Endothelial cell of umbilical vein (primary cell): ENCODE data around the gene TMEM51. TPM values are rescaled to one million over a fixed set of nuclear protein-coding genes. Genes with fewer than 3 reads are reported as not detected.

Experiments
- BruUV-seq: library from RNA; stranded (reverse); fragments of 400-500 nt; replicated peaks from 2 replicates; lab custom pipeline; 2021; lab: Mats Ljungman, UMichigan
- CTCF ChIA-PET: fragments of 300-600, 350-600 bp; sonication (Branson Sonifier 250); formaldehyde crosslinking; loops from one replicate; lab custom pipeline; 2021; ENCODE audit warnings: antibody characterized with exemption, inconsistent platforms; lab: Charles Lee
- POLR2A ChIA-PET: fragments of 300-600, 350-600 bp; sonication (Branson Sonifier 250); formaldehyde crosslinking; loops from one replicate; lab custom pipeline; 2021; ENCODE audit warnings: antibody characterized with exemption, inconsistent platforms; lab: Charles Lee
- DNase-seq: peaks from one replicate; pipeline ENCODE4 v3.0.0-alpha.2; 2011; ENCODE audit warnings: low read depth, low spot score
- FAIRE-seq: peaks from 2 replicates; lab custom pipeline; 2011; peaks lifted over from hg19 to GRCh38; lab: Jason Lieb, UNC
- H2AFZ ChIP-seq: 2 replicates; pipeline ENCODE4 v1.6.0; 2012; ENCODE audit warnings: low read depth, low read length, control low read depth, inconsistent platforms
- H3K27ac ChIP-seq: 2 replicates; pipeline ENCODE4 v1.5.1; 2011; ENCODE audit warnings: low read depth, mild to moderate bottlenecking, control low read depth, low read length, moderate library complexity; ENCODE audit not compliant: insufficient read depth
- H3K27me3 ChIP-seq, 2 experiments: 2 replicates each; pipeline versions ENCODE4 v1.6.0 to v1.6.1; 2011; ENCODE audit warnings: low read length in 2 of 2, mixed read lengths in 1 of 2; ENCODE audit not compliant: control insufficient read depth in 2 of 2, insufficient read depth in 2 of 2
- H3K36me3 ChIP-seq, 2 experiments: 2 replicates in 1 of 2; 3 replicates in 1 of 2; pipeline ENCODE4 v1.5.1; 2011; ENCODE audit warnings: low read length in 2 of 2, mild to moderate bottlenecking in 1 of 2, moderate library complexity in 1 of 2; ENCODE audit not compliant: control insufficient read depth in 2 of 2, insufficient read depth in 2 of 2; ENCODE audit errors: extremely low read depth in 1 of 2
- H3K4me1 ChIP-seq: 3 replicates; pipeline ENCODE4 v1.5.1; 2011; ENCODE audit warnings: mild to moderate bottlenecking, low read length; ENCODE audit not compliant: control insufficient read depth, insufficient read depth; ENCODE audit errors: extremely low read depth
- H3K4me2 ChIP-seq: 2 replicates; pipeline ENCODE4 v1.6.1; 2011; ENCODE audit warnings: low read length, control low read depth, mixed read lengths; ENCODE audit not compliant: insufficient read depth
- H3K4me3 ChIP-seq, 3 experiments: fragments of 200-600 bp in 1 of 3; sonication (generic), shearing (Covaris generic) in 1 of 3; replicated peaks in 1 of 3; 2 replicates each; pipeline ENCODE4 v1.5.1; 2011 to 2016; ENCODE audit warnings: control low read depth in 3 of 3, low read length in 3 of 3, mild to moderate bottlenecking in 2 of 3, inconsistent platforms in 1 of 3, low read depth in 1 of 3, moderate library complexity in 1 of 3; ENCODE audit not compliant: insufficient read depth in 1 of 3
- H3K79me2 ChIP-seq: 2 replicates; pipeline ENCODE4 v1.6.0; 2012; ENCODE audit warnings: low read length, inconsistent platforms; ENCODE audit not compliant: control insufficient read depth, insufficient read depth
- H3K9ac ChIP-seq: replicated peaks from 2 replicates; pipeline ENCODE3; 2011; ENCODE audit warnings: low read length, control low read depth; ENCODE audit not compliant: insufficient read depth; ENCODE audit errors: extremely low read depth
- H3K9me1 ChIP-seq: replicated peaks from 3 replicates; pipeline ENCODE4 v1.6.0; 2011; ENCODE audit warnings: mild to moderate bottlenecking, low read length; ENCODE audit not compliant: control insufficient read depth, insufficient read depth; ENCODE audit errors: extremely low read depth
- H3K9me3 ChIP-seq: replicated peaks from 2 replicates; pipeline ENCODE4 v1.5.1; 2012; ENCODE audit warnings: low read length, inconsistent platforms; ENCODE audit not compliant: control insufficient read depth, insufficient read depth
- H4K20me1 ChIP-seq: replicated peaks from 2 replicates; pipeline ENCODE3; 2011; ENCODE audit warnings: mild to moderate bottlenecking, low read length; ENCODE audit not compliant: control insufficient read depth, insufficient read depth; ENCODE audit errors: extremely low read depth
- EZH2 ChIP-seq: IDR thresholded peaks from 2 replicates; pipeline ENCODE4 v1.6.1; 2012; ENCODE audit warnings: borderline replicate concordance, low read depth, mild to moderate bottlenecking, moderate library complexity, low read length, inconsistent platforms; ENCODE audit not compliant: severe bottlenecking
- FOS ChIP-seq: IDR thresholded peaks from 2 replicates; pipeline ENCODE4 v1.6.1; 2011; ENCODE audit warnings: mild to moderate bottlenecking, low read length, moderate library complexity, borderline replicate concordance; ENCODE audit not compliant: insufficient read depth
- GATA2 ChIP-seq: IDR thresholded peaks from 2 replicates; pipeline ENCODE4 v1.7.0; 2011; ENCODE audit warnings: low read depth, mild to moderate bottlenecking, moderate library complexity, mixed read lengths, low read length; ENCODE audit not compliant: insufficient read length, insufficient read depth
- JUN ChIP-seq: IDR thresholded peaks from 2 replicates; pipeline ENCODE4 v1.6.1; 2011; ENCODE audit warnings: borderline replicate concordance, low read depth; ENCODE audit not compliant: insufficient read length, insufficient read depth
- MAX ChIP-seq: IDR thresholded peaks from 2 replicates; pipeline ENCODE4 v1.6.1; 2011; ENCODE audit not compliant: insufficient read depth, insufficient read length
- MYC ChIP-seq: IDR thresholded peaks from one replicate; pipeline ENCODE4 v1.6.1; 2011; ENCODE audit warnings: mild to moderate bottlenecking, low read depth, low read length
- POLR2A ChIP-seq: IDR thresholded peaks from 2 replicates; pipeline ENCODE4 v1.6.1; 2012; ENCODE audit warnings: low read depth, mild to moderate bottlenecking, control low read depth, low read length
- POLR2AphosphoS5 ChIP-seq: IDR thresholded peaks from 2 replicates; pipeline ENCODE4 v1.6.1; 2012; ENCODE audit warnings: low read depth, mild to moderate bottlenecking, control low read depth, low read length, moderate library complexity; ENCODE audit not compliant: insufficient read depth
- dilution Hi-C: fragments of 300-500 bp; cut with MboI; formaldehyde crosslinking; loops from one replicate; pipeline ENCODE4 v1.15.0; 2019; ENCODE audit warnings: low sequenced_read_pairs; ENCODE audit not compliant: extremely low pct_ligation_motif_present
- intact Hi-C: fragments of 100-400 bp; cut with micrococcal nuclease; formaldehyde crosslinking; loops from one replicate; pipeline ENCODE4 v1.10.0; 2022
- polyA plus RNA-seq, 4 experiments: library from polyadenylated mRNA; depleted of rRNA in 3 of 4; stranded (reverse) in 3 of 4; unstranded in 1 of 4; fragments of >200 nt; gene quantifications; 2 replicates each; pipeline versions ENCODE4 v1.2.1 to v1.2.3, GENCODE V29; 2011 to 2012; ENCODE audit warnings: missing spikeins in 1 of 4
- total RNA-seq: library from RNA; stranded (reverse); gene quantifications from 2 replicates; pipeline ENCODE4 v1.2.3, GENCODE V29; 2021
- TF ChIP-seq, protein P1 (sequence below), 2 donors: IDR thresholded peaks; 1 replicate in 1 of 2; 2 replicates in 1 of 2; pipeline ENCODE4 v1.5.1; 2011; ENCODE audit warnings: low read length in 2 of 2, mild to moderate bottlenecking in 2 of 2, moderate library complexity in 2 of 2, control low read depth in 1 of 2, inconsistent platforms in 1 of 2, low read depth in 1 of 2; ENCODE audit not compliant: insufficient read depth in 1 of 2; ENCODE audit errors: extremely low read depth in 1 of 2

Gene TMEM51
- total and polyA plus RNA-seq, 2 donors (not counting 3 experiments of a cell fraction or from before 2014, with no cell fraction given): 13.7 to 13.9 TPM

- H3K79me2 ChIP-seq: peaks cover 11% of the 10 kb centered on the region
- no TSS peak for BruUV-seq
- no peak for FAIRE-seq
- no peaks in the 10 kb centered on the region for H3K36me3 ChIP-seq
- no peak overlapping the region for H2AFZ ChIP-seq
- POLR2A ChIA-PET: no interaction called here
- TF ChIP-seq MAX (no peak), EZH2 (no peak), MYC (no peak), JUN (no peak), POLR2A (no peak), FOS (no peak), GATA2 (no peak), POLR2AphosphoS5 (no peak)
- TF ChIP-seq, protein P1, sequence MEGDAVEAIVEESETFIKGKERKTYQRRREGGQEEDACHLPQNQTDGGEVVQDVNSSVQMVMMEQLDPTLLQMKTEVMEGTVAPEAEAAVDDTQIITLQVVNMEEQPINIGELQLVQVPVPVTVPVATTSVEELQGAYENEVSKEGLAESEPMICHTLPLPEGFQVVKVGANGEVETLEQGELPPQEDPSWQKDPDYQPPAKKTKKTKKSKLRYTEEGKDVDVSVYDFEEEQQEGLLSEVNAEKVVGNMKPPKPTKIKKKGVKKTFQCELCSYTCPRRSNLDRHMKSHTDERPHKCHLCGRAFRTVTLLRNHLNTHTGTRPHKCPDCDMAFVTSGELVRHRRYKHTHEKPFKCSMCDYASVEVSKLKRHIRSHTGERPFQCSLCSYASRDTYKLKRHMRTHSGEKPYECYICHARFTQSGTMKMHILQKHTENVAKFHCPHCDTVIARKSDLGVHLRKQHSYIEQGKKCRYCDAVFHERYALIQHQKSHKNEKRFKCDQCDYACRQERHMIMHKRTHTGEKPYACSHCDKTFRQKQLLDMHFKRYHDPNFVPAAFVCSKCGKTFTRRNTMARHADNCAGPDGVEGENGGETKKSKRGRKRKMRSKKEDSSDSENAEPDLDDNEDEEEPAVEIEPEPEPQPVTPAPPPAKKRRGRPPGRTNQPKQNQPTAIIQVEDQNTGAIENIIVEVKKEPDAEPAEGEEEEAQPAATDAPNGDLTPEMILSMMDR (IDR thresholded peaks at IDR 0.05; ENCODE audit: extremely low read depth in 1 of 2, insufficient read depth in 1 of 2, low read depth in 1 of 2, low read length in 2 of 2): no peak
- intact Hi-C loops: loop anchor here (5.0 kb wide), 1 partner anchor 266 kb away; no protein-coding TSS in a partner anchor
- DNase-seq: no peak
- H3K4me2 ChIP-seq: no peak overlapping the region
- CTCF ChIA-PET: interaction anchor here (0.8 to 7.8 kb wide), 11 partner anchors 11 to 153 kb away, joined by 3 to 211 read pairs (median 9); no protein-coding TSS in a partner anchor
- H3K9me1 ChIP-seq: no peaks in the 10 kb centered on the region
- no peaks in the 10 kb centered on the region for H4K20me1 ChIP-seq
- no peaks in the 10 kb centered on the region for H3K9me3 ChIP-seq
- H3K4me1 ChIP-seq: peaks cover 16% of the 10 kb centered on the region
- H3K4me3 ChIP-seq: no peak overlapping the region
- dilution Hi-C loops: no loop called here
- H3K27me3 ChIP-seq: peaks cover 9 to 12% of the 10 kb centered on the region in 2 experiments
- no peak overlapping the region for H3K9ac ChIP-seq
- no peak overlapping the region for H3K27ac ChIP-seq
Measured at GRCh38 chr1:15151377-15151806, 2.2 kb upstream of the TMEM51 start.
